HEK293 (cell line): ENCODE measurements around the gene REPS2.

ENCODE experiments used
- CTCF ChIA-PET: fragments of 350-600 bp; formaldehyde crosslinking; extraction: SDS; loops from one replicate; lab custom pipeline; 2021; ENCODE audit warnings: antibody characterized with exemption; lab: Yijun Ruan, JAX
- POLR2A ChIA-PET: fragments of 300-600 bp; formaldehyde crosslinking; extraction: SDS; loops from one replicate; lab custom pipeline; 2020; ENCODE audit warnings: antibody characterized with exemption, inconsistent platforms; lab: Yijun Ruan, JAX
- H3K27ac ChIP-seq: fragments of 200-500 bp; sonication (Bioruptor generic); 2 replicates; pipeline ENCODE4 v1.5.1; 2014; ENCODE audit warnings: low read depth, low read length, control low read depth, inconsistent platforms; ENCODE audit errors: extremely low read depth
- H3K36me3 ChIP-seq, 2 experiments: fragments of 200-500 bp in 1 of 2; sonication (Bioruptor generic) in 1 of 2; 1 replicate in 1 of 2; 2 replicates in 1 of 2; pipeline ENCODE4 v1.5.1; 2014 to 2017; ENCODE audit warnings: inconsistent platforms in 2 of 2, low read length in 2 of 2; ENCODE audit not compliant: control insufficient read depth in 2 of 2, insufficient read depth in 1 of 2
- H3K4me1 ChIP-seq: fragments of 200-500 bp; sonication (Bioruptor generic); 2 replicates; pipeline ENCODE4 v1.5.1; 2014; ENCODE audit warnings: mild to moderate bottlenecking, low read length, inconsistent platforms; ENCODE audit not compliant: control insufficient read depth, insufficient read depth
- H3K4me3 ChIP-seq: 2 replicates; pipeline ENCODE4 v1.5.1; 2011; ENCODE audit warnings: low read depth, mild to moderate bottlenecking, control low read depth, low read length, moderate library complexity
- H3K9me3 ChIP-seq: fragments of 200-500 bp; sonication (Bioruptor generic); 2 replicates; pipeline ENCODE4 v1.5.1; 2014; ENCODE audit warnings: low read depth, low read length, inconsistent platforms; ENCODE audit not compliant: control insufficient read depth, insufficient read depth
- PBX3 ChIP-seq: sonication (generic); formaldehyde crosslinking; IDR thresholded peaks from 2 replicates; pipeline ENCODE4 v1.8.1; 2022; ENCODE audit warnings: mild to moderate bottlenecking, moderate library complexity, missing genetic modification reagents
- REPIN1 ChIP-seq: fragments of 450-650 bp; formaldehyde crosslinking; IDR thresholded peaks from 2 replicates; pipeline ENCODE4 v1.5.1; 2017; ENCODE audit warnings: missing biosample characterization, missing genetic modification characterization, low read depth
- ZBTB48 ChIP-seq: fragments of 450-650 bp; formaldehyde crosslinking; IDR thresholded peaks from 2 replicates; pipeline ENCODE4 v1.5.1; 2016; ENCODE audit warnings: missing biosample characterization, missing genetic modification characterization
- ZFP37 ChIP-seq: fragments of 450-650 bp; formaldehyde crosslinking; IDR thresholded peaks from 2 replicates; pipeline ENCODE4 v1.5.1; 2016; ENCODE audit warnings: missing biosample characterization, missing genetic modification characterization
- ZNF211 ChIP-seq: fragments of 450-650 bp; formaldehyde crosslinking; IDR thresholded peaks from 2 replicates; pipeline ENCODE4 v1.5.1; 2016; ENCODE audit warnings: low read depth, missing biosample characterization, missing genetic modification characterization
- ZNF223 ChIP-seq: fragments of 450-650 bp; formaldehyde crosslinking; IDR thresholded peaks from 2 replicates; pipeline ENCODE4 v1.5.1; 2016; ENCODE audit warnings: missing biosample characterization, missing genetic modification characterization
- ZNF266 ChIP-seq: fragments of 450-650 bp; formaldehyde crosslinking; IDR thresholded peaks from 2 replicates; pipeline ENCODE4 v1.5.1; 2016; ENCODE audit warnings: missing biosample characterization, missing genetic modification characterization, low read depth
- ZNF311 ChIP-seq: fragments of 450-650 bp; formaldehyde crosslinking; IDR thresholded peaks from 2 replicates; pipeline ENCODE4 v1.5.1; 2017; ENCODE audit warnings: missing biosample characterization, missing genetic modification characterization, borderline replicate concordance
- ZNF335 ChIP-seq: fragments of 450-650 bp; formaldehyde crosslinking; conservative IDR thresholded peaks from 2 replicates; pipeline ENCODE4 v1.5.1; 2016; ENCODE audit warnings: missing biosample characterization, missing genetic modification characterization
- ZNF341 ChIP-seq: fragments of 450-650 bp; formaldehyde crosslinking; IDR thresholded peaks from 2 replicates; pipeline ENCODE4; 2016; ENCODE audit warnings: low read depth, missing biosample characterization, missing genetic modification characterization
- ZNF362 ChIP-seq: fragments of 450-650 bp; formaldehyde crosslinking; IDR thresholded peaks from 2 replicates; pipeline ENCODE4 v1.5.1; 2016; ENCODE audit warnings: missing biosample characterization, missing genetic modification characterization
- ZNF513 ChIP-seq: fragments of 450-650 bp; IDR thresholded peaks from 2 replicates; pipeline ENCODE4 v1.5.1; 2018; ENCODE audit warnings: missing biosample characterization, missing genetic modification characterization
- ZNF530 ChIP-seq: fragments of 450-650 bp; formaldehyde crosslinking; IDR thresholded peaks from 2 replicates; pipeline ENCODE4 v1.5.1; 2016; ENCODE audit warnings: low read depth, missing biosample characterization, missing genetic modification characterization
- ZNF580 ChIP-seq: fragments of 450-650 bp; formaldehyde crosslinking; IDR thresholded peaks from 2 replicates; pipeline ENCODE4 v1.5.1; 2016; ENCODE audit warnings: missing biosample characterization, missing genetic modification characterization
- ZNF596 ChIP-seq: fragments of 450-650 bp; IDR thresholded peaks from 2 replicates; pipeline ENCODE4 v1.5.0; 2018; ENCODE audit warnings: missing biosample characterization, mild to moderate bottlenecking, missing genetic modification characterization, moderate library complexity
- ZNF624 ChIP-seq: fragments of 450-650 bp; formaldehyde crosslinking; IDR thresholded peaks from 2 replicates; pipeline ENCODE4 v1.5.1; 2017; ENCODE audit warnings: missing biosample characterization, missing genetic modification characterization
- ZNF654 ChIP-seq: fragments of 450-650 bp; formaldehyde crosslinking; IDR thresholded peaks from 2 replicates; pipeline ENCODE4 v1.5.1; 2016; ENCODE audit warnings: low read depth, missing biosample characterization, missing genetic modification characterization
- ZNF664 ChIP-seq: fragments of 450-650 bp; formaldehyde crosslinking; IDR thresholded peaks from 2 replicates; pipeline ENCODE4 v1.5.1; 2016; ENCODE audit warnings: missing biosample characterization, missing genetic modification characterization
- ZNF830 ChIP-seq: fragments of 450-650 bp; IDR thresholded peaks from 2 replicates; pipeline ENCODE4 v1.5.0; 2018; ENCODE audit warnings: missing biosample characterization, missing genetic modification characterization, low read depth, mild to moderate bottlenecking, moderate library complexity
- TF ChIP-seq, protein P1 (sequence below): fragments of 450-650 bp; formaldehyde crosslinking; conservative IDR thresholded peaks from 2 replicates; pipeline ENCODE4 v1.5.1; 2016; ENCODE audit warnings: low read depth, missing biosample characterization, missing genetic modification characterization

Gene REPS2

GRCh38 chrX:17023661-17024060, 77.2 kb downstream of the REPS2 start (continued):
- TF ChIP-seq PBX3 (no peak), ZNF664 (tag by site-specific recombination) (no peak), ZNF266 (no peak), ZNF335 (tag by site-specific recombination) (no peak)

DNA sequence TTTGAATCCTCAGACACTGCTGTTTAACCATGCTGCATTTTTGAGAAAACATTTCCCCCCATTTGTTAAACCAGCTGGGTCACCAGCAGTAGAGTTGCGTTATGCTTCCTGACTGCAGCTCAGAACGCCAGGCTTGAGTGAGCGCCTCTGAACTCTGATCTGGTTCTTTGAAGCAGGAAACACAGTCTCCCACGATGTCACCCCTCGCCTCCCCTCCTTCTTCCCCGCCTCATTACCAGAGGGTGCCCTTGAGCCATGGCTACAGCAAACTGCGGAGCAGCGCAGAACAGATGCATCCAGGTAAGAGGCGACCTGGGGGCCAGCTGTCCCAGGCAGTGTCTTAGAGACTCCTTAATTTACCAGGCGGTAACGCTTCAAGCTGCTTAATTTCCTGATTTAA, 78.4 kb downstream of the REPS2 start:
- Histone ChIP-seq H3K4me1 (peaks cover 7% of the 10 kb centered on the region), H3K9me3 (no peaks in the 10 kb centered on the region), H3K36me3 (no peaks in the 10 kb centered on the region), H3K4me3 (no peak overlapping the region), H3K27ac (no peak overlapping the region)
- POLR2A ChIA-PET: interaction anchor here (0.6 to 0.7 kb wide), 2 partner anchors 54 to 273 kb away, joined by 6 to 8 read pairs; no protein-coding TSS in a partner anchor
- no peak for TF ChIP-seq ZNF341 (tag by site-specific recombination)
- TF ChIP-seq, protein P1, sequence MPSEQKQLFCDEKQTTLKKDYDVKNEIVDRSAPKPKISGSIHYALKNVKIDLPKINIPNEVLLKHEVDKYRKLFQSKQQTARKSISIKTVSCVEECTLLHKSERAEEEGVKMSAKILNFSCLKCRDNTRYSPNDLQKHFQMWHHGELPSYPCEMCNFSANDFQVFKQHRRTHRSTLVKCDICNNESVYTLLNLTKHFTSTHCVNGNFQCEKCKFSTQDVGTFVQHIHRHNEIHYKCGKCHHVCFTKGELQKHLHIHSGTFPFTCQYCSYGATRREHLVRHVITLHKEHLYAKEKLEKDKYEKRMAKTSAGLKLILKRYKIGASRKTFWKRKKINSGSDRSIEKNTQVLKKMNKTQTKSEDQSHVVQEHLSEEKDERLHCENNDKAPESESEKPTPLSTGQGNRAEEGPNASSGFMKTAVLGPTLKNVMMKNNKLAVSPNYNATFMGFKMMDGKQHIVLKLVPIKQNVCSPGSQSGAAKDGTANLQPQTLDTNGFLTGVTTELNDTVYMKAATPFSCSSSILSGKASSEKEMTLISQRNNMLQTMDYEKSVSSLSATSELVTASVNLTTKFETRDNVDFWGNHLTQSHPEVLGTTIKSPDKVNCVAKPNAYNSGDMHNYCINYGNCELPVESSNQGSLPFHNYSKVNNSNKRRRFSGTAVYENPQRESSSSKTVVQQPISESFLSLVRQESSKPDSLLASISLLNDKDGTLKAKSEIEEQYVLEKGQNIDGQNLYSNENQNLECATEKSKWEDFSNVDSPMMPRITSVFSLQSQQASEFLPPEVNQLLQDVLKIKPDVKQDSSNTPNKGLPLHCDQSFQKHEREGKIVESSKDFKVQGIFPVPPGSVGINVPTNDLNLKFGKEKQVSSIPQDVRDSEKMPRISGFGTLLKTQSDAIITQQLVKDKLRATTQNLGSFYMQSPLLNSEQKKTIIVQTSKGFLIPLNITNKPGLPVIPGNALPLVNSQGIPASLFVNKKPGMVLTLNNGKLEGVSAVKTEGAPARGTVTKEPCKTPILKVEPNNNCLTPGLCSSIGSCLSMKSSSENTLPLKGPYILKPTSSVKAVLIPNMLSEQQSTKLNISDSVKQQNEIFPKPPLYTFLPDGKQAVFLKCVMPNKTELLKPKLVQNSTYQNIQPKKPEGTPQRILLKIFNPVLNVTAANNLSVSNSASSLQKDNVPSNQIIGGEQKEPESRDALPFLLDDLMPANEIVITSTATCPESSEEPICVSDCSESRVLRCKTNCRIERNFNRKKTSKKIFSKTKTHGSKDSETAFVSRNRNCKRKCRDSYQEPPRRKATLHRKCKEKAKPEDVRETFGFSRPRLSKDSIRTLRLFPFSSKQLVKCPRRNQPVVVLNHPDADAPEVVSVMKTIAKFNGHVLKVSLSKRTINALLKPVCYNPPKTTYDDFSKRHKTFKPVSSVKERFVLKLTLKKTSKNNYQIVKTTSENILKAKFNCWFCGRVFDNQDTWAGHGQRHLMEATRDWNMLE: no peak
- no peak for TF ChIP-seq ZNF266
- CTCF ChIA-PET: no interaction called here

DNA sequence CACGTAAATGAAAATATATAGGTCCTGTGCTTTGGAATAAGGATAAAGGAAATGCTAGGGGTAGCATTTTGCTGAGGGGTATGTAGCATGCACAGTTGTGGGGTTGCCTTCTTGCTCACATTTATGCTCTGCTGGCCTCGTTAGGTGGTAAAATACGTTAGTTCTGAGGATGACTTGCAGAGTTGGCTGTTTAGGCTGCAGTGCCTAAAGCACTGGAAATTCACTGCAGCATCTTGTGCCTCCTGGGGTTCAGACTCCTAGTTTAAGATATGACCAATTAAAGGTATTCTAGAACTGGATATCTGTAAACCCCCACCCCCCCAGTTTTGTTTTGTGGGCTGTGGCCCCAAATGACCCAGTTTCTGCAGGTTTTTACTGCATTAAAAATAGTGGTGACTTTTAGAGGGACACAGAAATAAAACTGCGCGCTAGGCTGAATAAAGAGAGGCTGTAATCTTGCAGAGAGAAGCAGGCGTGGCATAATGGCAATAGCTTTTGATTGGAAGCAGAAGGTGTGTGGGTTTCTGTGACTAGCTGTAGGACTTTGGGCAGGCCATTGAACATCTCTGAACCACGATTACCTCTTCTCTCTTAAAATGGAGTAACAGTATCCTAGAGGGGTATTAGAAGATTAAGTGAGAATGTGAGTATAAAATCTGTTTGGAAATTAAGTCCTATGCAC, 79.3 kb downstream of the REPS2 start:
- Histone ChIP-seq H3K4me3 (no peak overlapping the region), H3K9me3 (no peaks in the 10 kb centered on the region), H3K4me1 (peaks cover 7% of the 10 kb centered on the region), H3K27ac (no peak overlapping the region), H3K36me3 (no peaks in the 10 kb centered on the region)
- ChIA-PET POLR2A (no interaction called here), CTCF (no interaction called here)
- TF ChIP-seq ZNF211 (no peak), ZFP37 (tag by site-specific recombination) (no peak), ZNF654 (tag by site-specific recombination) (no peak), ZNF513 (tag by site-specific recombination) (no peak), ZNF223 (no peak), REPIN1 (no peak)

- Histone ChIP-seq H3K4me3 (no peak overlapping the region), H3K9me3 (no peaks in the 10 kb centered on the region), H3K36me3 (no peaks in the 10 kb centered on the region), H3K27ac (no peak overlapping the region), H3K4me1 (no peaks in the 10 kb centered on the region; the same call in 1 of the 2 replicates)
- POLR2A ChIA-PET: no interaction called here
- CTCF ChIA-PET: interaction anchor here (1.0 to 3.3 kb wide), 2 partner anchors 16 to 19 kb away, joined by 4 to 16 read pairs; no protein-coding TSS in a partner anchor
- TF ChIP-seq ZNF580 (tag by site-specific recombination) (no peak), ZNF830 (tag by site-specific recombination) (no peak), ZNF362 (tag by site-specific recombination) (no peak), ZNF223 (no peak), ZNF530 (tag by site-specific recombination) (no peak), ZNF311 (tag by site-specific recombination) (no peak), ZBTB48 (tag by site-specific recombination) (no peak), ZNF624 (tag by site-specific recombination) (no peak), ZNF596 (tag by site-specific recombination) (no peak)
These were observed 81.5 kb downstream of the REPS2 start for GRCh38 chrX:17027931-17028330.
